ENCODE measurements around the gene TAF1B.
"Not testable (repeated sequence)": the region's sequence is repeated elsewhere in the genome, so short reads cannot be mapped to it uniquely, and the experiment has no call there.

TAF1B gene

DNA sequence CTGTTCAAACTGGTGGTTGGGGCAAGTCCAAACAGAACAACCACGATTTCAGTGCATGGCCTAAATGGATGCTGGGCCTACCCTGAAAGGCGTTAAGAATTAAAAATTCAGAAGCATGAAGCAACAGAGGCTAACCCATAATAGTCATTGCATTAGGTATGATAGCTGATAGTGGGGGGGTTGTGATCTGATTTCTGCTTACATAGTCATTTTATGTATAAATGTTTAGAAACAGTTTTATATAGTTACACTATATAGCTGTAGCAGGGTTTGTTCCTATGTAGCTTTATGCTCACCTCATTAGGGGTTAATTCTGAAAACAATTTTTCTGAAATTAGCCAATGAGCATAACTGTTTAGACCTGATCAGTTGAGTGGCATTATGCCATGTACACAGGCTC, 9.6 kb downstream of the TAF1B start:
- CTCF ChIA-PET: interaction anchor here (1.3 kb wide), 1 partner anchor 28 kb away, joined by 5 read pairs; no protein-coding TSS in a partner anchor
- TF ChIP-seq CTCF (IDR thresholded peaks at IDR 0.05; ENCODE audit: control extremely low read depth, extremely low read depth, low read depth, missing control alignments): no peak
- POLR2A ChIA-PET: no interaction called here

GRCh38 chr2:9857814-9858729, 14.8 kb downstream of the TAF1B start:
- no peak for TF ChIP-seq CTCF (IDR thresholded peaks at IDR 0.05; ENCODE audit: control extremely low read depth, extremely low read depth, low read depth, missing control alignments)
- no peak for DNase-seq (ENCODE audit: extremely low spot score)
- CTCF ChIA-PET: no interaction called here
- POLR2A ChIA-PET: no interaction called here

More for the DNA sequence above, 9.6 kb downstream of the TAF1B start:
- no peak for DNase-seq (ENCODE audit: extremely low spot score)

DNA sequence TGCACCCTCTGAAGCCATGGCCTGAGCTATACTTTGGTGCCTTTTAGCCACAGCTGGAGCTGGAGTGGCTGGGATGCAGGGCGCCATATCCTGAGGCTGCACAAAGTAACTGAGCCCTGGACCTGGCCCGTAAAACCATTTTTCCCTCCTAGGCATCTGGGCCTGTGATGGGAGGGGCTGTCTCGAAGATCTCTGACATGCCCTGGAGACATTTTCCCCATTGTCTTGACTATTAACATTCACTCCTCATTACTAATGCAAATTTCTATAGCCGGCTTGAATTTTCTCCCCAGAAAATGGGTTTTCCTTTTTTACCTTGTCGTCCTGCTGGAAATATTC, 15.4 kb downstream of the TAF1B start:
- ChIA-PET CTCF (no interaction called here), POLR2A (no interaction called here)
- TF ChIP-seq CTCF (IDR thresholded peaks at IDR 0.05; ENCODE audit: control extremely low read depth, extremely low read depth, low read depth, missing control alignments): no peak
- DNase-seq (ENCODE audit: extremely low spot score): no peak

DNA sequence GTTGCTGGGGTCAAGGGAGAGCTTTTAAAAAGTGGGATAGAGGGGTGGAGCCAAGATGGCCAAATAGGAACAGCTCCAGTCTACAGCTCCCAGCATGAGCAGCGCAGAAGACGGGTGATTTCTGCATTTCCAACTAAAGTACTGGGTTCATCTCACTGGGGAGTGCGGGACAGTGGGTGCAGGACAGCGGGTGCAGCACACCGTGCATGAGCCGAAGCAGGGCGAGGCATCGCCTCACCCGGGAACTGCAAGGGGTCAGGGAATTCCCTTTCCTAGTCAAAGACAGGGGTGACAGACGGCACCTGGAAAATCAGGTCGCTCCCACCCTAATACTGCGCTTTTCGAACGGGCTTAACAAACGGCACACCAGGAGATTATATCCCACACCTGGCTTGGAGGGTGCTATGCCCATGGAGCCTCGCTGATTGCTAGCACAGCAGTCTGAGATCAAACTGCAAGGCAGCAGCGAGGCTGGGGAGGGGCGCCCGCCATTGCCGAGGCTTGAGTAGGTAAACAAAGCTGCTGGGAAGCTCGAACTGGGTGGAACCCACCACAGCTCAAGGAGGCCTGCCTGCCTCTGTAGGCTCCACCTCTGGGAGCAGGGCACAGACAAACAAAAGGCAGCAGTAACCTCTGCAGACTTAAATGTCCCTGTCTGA, 17.8 kb downstream of the TAF1B start:
- DNase-seq (ENCODE audit: extremely low spot score); POLR2A ChIA-PET: not testable (repeated sequence)
- CTCF ChIA-PET: interaction anchor here (1.0 to 1.3 kb wide), 2 partner anchors 33 to 53 kb away, joined by 3 read pairs; no protein-coding TSS in a partner anchor

- DNase-seq (ENCODE audit: extremely low spot score): no peak
- no peak for TF ChIP-seq CTCF (IDR thresholded peaks at IDR 0.05; ENCODE audit: control extremely low read depth, extremely low read depth, low read depth, missing control alignments)
- ChIA-PET POLR2A (no interaction called here), CTCF (interaction anchor here (3.3 kb wide), 1 partner anchor 17 kb away, joined by 10 read pairs; no protein-coding TSS in a partner anchor)
These were observed 24.6 kb downstream of the TAF1B start for GRCh38 chr2:9867881-9868280.

GRCh38 chr2:9873337-9873736, 30.1 kb downstream of the TAF1B start:
- no peak for DNase-seq (ENCODE audit: extremely low spot score)
- no peak for TF ChIP-seq CTCF (IDR thresholded peaks at IDR 0.05; ENCODE audit: control extremely low read depth, extremely low read depth, low read depth, missing control alignments)
- CTCF ChIA-PET: interaction anchor here (0.8 kb wide), 1 partner anchor 59 kb away, joined by 3 read pairs; no protein-coding TSS in a partner anchor
- POLR2A ChIA-PET: no interaction called here

GRCh38 chr2:9877026-9877425, 33.8 kb downstream of the TAF1B start:
- ChIA-PET POLR2A (no interaction called here), CTCF (interaction anchor here (0.9 kb wide), 1 partner anchor 35 kb away, joined by 3 read pairs; no protein-coding TSS in a partner anchor)
- DNase-seq (ENCODE audit: extremely low spot score): no peak
- TF ChIP-seq CTCF (IDR thresholded peaks at IDR 0.05; ENCODE audit: control extremely low read depth, extremely low read depth, low read depth, missing control alignments): no peak
